Liver (tissue), 3 donors: ENCODE measurements around the gene PAK2.

Experiments
- EGR1 ChIP-seq, 2 donors: IDR thresholded peaks; 2 replicates each; pipeline ENCODE4 v1.6.1; 2016 to 2018; ENCODE audit warnings: antibody characterized with exemption in 2 of 2, low read depth in 2 of 2
- FOXA1 ChIP-seq: IDR thresholded peaks from 2 replicates; pipeline ENCODE4 v1.6.1; 2016; ENCODE audit warnings: antibody characterized with exemption
- GABPA ChIP-seq, 2 donors: IDR thresholded peaks in 1 of 2; conservative IDR thresholded peaks in 1 of 2; 2 replicates each; pipeline ENCODE4 v1.6.1; 2016; ENCODE audit warnings: antibody characterized with exemption in 2 of 2, mild to moderate bottlenecking in 1 of 2, moderate library complexity in 1 of 2
- HNF4G ChIP-seq: IDR thresholded peaks from 2 replicates; pipeline ENCODE4 v1.6.1; 2016; ENCODE audit warnings: antibody characterized with exemption
- REST ChIP-seq: IDR thresholded peaks from 2 replicates; pipeline ENCODE4 v1.6.1; 2016; ENCODE audit warnings: antibody characterized with exemption, mild to moderate bottlenecking
- RXRA ChIP-seq, 2 donors: IDR thresholded peaks; 2 replicates each; pipeline ENCODE4 v1.6.1; 2017 to 2018; ENCODE audit warnings: antibody characterized with exemption in 2 of 2, mild to moderate bottlenecking in 1 of 2
- TAF1 ChIP-seq: conservative IDR thresholded peaks from 2 replicates; pipeline ENCODE4 v1.6.1; 2016; ENCODE audit warnings: antibody characterized with exemption, mild to moderate bottlenecking
- YY1 ChIP-seq: IDR thresholded peaks from 2 replicates; pipeline ENCODE4 v1.6.1; 2016; ENCODE audit warnings: antibody characterized with exemption, mild to moderate bottlenecking
- TF ChIP-seq, protein P1 (sequence below): IDR thresholded peaks from 2 replicates; pipeline ENCODE4 v1.6.1; 2016; ENCODE audit warnings: antibody characterized with exemption
- TF ChIP-seq, protein P2 (sequence below): fragments of 150-350 bp; IDR thresholded peaks from 2 replicates; pipeline ENCODE4 v1.5.1; 2017; ENCODE audit warnings: improper control_type of control experiment, low read depth, low read length; ENCODE audit not compliant: missing input control
- TF ChIP-seq, protein P3 (sequence below): IDR thresholded peaks from 2 replicates; pipeline ENCODE4 v1.6.1; 2016; ENCODE audit warnings: antibody characterized with exemption
- donor health status: healthy.
- donor health status: healthy.

DNA sequence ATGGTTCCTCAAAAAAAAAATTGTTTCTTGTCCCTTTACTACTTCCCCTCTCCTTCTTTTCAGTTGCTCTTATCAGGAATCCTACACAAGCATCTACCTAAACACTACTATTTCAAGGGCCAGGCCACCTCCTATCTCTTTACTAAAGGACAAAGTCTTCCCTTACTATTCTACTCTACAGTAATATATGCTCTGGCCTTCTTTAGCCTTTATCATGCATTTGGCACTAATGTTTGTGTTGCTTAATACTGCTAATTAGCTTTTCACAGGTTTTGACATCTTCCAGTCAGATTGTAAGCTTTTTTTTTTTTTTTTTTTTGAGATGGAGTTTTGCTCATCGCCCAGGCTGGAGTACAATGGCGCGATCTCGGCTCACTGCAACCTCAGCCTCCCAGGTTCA, 32.9 kb upstream of the PAK2 start:
- TF ChIP-seq GABPA (IDR thresholded peaks at IDR 0.05 in 1 of 2, conservative IDR thresholded peaks at IDR 0.05 in 1 of 2), result no peak
- TF ChIP-seq, protein P1, sequence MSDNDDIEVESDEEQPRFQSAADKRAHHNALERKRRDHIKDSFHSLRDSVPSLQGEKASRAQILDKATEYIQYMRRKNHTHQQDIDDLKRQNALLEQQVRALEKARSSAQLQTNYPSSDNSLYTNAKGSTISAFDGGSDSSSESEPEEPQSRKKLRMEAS, result no peak
- TF ChIP-seq, protein P2, sequence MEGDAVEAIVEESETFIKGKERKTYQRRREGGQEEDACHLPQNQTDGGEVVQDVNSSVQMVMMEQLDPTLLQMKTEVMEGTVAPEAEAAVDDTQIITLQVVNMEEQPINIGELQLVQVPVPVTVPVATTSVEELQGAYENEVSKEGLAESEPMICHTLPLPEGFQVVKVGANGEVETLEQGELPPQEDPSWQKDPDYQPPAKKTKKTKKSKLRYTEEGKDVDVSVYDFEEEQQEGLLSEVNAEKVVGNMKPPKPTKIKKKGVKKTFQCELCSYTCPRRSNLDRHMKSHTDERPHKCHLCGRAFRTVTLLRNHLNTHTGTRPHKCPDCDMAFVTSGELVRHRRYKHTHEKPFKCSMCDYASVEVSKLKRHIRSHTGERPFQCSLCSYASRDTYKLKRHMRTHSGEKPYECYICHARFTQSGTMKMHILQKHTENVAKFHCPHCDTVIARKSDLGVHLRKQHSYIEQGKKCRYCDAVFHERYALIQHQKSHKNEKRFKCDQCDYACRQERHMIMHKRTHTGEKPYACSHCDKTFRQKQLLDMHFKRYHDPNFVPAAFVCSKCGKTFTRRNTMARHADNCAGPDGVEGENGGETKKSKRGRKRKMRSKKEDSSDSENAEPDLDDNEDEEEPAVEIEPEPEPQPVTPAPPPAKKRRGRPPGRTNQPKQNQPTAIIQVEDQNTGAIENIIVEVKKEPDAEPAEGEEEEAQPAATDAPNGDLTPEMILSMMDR, result no peak
- TF ChIP-seq, protein P3, sequence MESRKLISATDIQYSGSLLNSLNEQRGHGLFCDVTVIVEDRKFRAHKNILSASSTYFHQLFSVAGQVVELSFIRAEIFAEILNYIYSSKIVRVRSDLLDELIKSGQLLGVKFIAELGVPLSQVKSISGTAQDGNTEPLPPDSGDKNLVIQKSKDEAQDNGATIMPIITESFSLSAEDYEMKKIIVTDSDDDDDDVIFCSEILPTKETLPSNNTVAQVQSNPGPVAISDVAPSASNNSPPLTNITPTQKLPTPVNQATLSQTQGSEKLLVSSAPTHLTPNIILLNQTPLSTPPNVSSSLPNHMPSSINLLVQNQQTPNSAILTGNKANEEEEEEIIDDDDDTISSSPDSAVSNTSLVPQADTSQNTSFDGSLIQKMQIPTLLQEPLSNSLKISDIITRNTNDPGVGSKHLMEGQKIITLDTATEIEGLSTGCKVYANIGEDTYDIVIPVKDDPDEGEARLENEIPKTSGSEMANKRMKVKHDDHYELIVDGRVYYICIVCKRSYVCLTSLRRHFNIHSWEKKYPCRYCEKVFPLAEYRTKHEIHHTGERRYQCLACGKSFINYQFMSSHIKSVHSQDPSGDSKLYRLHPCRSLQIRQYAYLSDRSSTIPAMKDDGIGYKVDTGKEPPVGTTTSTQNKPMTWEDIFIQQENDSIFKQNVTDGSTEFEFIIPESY, result no peak
- TF ChIP-seq FOXA1, result no peak
- TF ChIP-seq EGR1 (IDR thresholded peaks at IDR 0.05; ENCODE audit: low read depth in 2 of 2), result no peak
- TF ChIP-seq YY1, result no peak
- TF ChIP-seq HNF4G, result no peak
- TF ChIP-seq REST, result no peak
- TF ChIP-seq RXRA (IDR thresholded peaks at IDR 0.05), result no peak
- TF ChIP-seq TAF1, result no peak
